Loucy (cell line): ENCODE measurements around the gene TMTC1.

Experiments
- H2AFZ ChIP-seq: fragments of 200-600 bp; sonication (generic); 2 replicates; pipeline ENCODE4 v1.6.0; 2016; ENCODE audit warnings: antibody characterized with exemption, mild to moderate bottlenecking, low read length, moderate library complexity
- H3F3A ChIP-seq: fragments of 200-600 bp; 2 replicates; pipeline ENCODE4 v1.6.0; 2016; ENCODE audit warnings: antibody characterized with exemption, low read depth, mild to moderate bottlenecking
- H3K27me3 ChIP-seq: fragments of 200-600 bp; sonication (generic); 2 replicates; pipeline ENCODE4 v1.6.1; 2014; ENCODE audit warnings: low read length, mild to moderate bottlenecking; ENCODE audit not compliant: insufficient read depth, poor library complexity, severe bottlenecking
- H3K36me3 ChIP-seq: fragments of 200-600 bp; sonication (generic); 2 replicates; pipeline ENCODE4 v1.6.1; 2016; ENCODE audit warnings: low read length; ENCODE audit not compliant: insufficient read depth
- H3K4me1 ChIP-seq: fragments of 200-600 bp; sonication (generic); 2 replicates; pipeline ENCODE4 v1.5.1; 2014; ENCODE audit warnings: low read length, mild to moderate bottlenecking; ENCODE audit not compliant: insufficient read depth, poor library complexity, severe bottlenecking
- H3K4me2 ChIP-seq: fragments of 200-600 bp; sonication (generic); 2 replicates; pipeline ENCODE4 v1.6.0; 2014; ENCODE audit warnings: antibody characterized with exemption, low read length, low read depth, mild to moderate bottlenecking; ENCODE audit not compliant: poor library complexity, severe bottlenecking
- H3K4me3 ChIP-seq: fragments of 200-600 bp; sonication (generic); 2 replicates; pipeline ENCODE4 v1.5.1; 2014; ENCODE audit warnings: low read length, mild to moderate bottlenecking, mixed read lengths; ENCODE audit not compliant: poor library complexity, severe bottlenecking
- H3K79me2 ChIP-seq: fragments of 200-600 bp; sonication (generic); 2 replicates; pipeline ENCODE4 v1.6.1; 2014; ENCODE audit warnings: low read length; ENCODE audit not compliant: insufficient read depth
- H3K9ac ChIP-seq: fragments of 200-600 bp; sonication (generic); 2 replicates; pipeline ENCODE4 v1.6.0; 2014; ENCODE audit warnings: mild to moderate bottlenecking, low read depth, low read length, moderate library complexity; ENCODE audit not compliant: poor library complexity, severe bottlenecking
- H3K9me2 ChIP-seq: fragments of 200-600 bp; sonication (generic); replicated peaks from 2 replicates; pipeline ENCODE4 v1.6.1; 2016; ENCODE audit warnings: low read depth, low read length, mixed read lengths
- H3K9me3 ChIP-seq: fragments of 200-600 bp; sonication (generic); 2 replicates; pipeline ENCODE4 v1.6.1; 2014; ENCODE audit warnings: mild to moderate bottlenecking, antibody characterized with exemption, low read length, low read depth; ENCODE audit not compliant: insufficient read depth
- H4K20me1 ChIP-seq: fragments of 200-600 bp; sonication (generic); 2 replicates; pipeline ENCODE4 v1.6.0; 2014; ENCODE audit warnings: antibody characterized with exemption, low read length, mild to moderate bottlenecking; ENCODE audit not compliant: insufficient read depth, poor library complexity, severe bottlenecking
- EZH2phosphoT487 ChIP-seq: fragments of 200-600 bp; IDR thresholded peaks from 2 replicates; pipeline ENCODE4 v1.6.1; 2018; ENCODE audit warnings: antibody characterized with exemption, mild to moderate bottlenecking, moderate library complexity, borderline replicate concordance
- TF ChIP-seq, protein P1 (sequence below): fragments of 200-600 bp; sonication (generic); conservative IDR thresholded peaks from 2 replicates; pipeline ENCODE4 v1.5.1; 2014; ENCODE audit warnings: mild to moderate bottlenecking, antibody characterized with exemption, low read length

The TMTC1 gene

DNA sequence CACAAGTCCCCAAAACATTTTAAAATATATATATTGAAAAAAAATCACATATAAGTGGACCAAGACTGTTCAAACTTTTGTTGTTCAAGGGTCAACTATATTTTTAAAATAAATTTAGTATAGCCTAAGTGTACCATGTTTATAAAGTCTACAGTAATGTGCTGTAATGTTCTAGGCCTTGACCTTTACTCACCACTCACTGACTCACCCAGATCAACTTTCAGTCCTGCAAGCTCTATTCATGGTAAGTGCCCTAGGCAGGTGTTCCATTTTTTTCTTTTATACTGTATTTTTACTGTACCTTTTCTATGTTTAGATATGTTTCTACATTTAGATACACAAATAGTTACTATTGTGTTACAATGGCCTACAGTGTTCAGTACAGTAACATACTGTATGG lies 23.4 kb upstream of the TMTC1 start:
- Histone ChIP-seq H3K4me2 (no peak overlapping the region), H3K36me3 (no peaks in the 10 kb centered on the region), H3K4me1 (no peaks in the 10 kb centered on the region), H2AFZ (no peak overlapping the region), H3F3A (no peaks in the 10 kb centered on the region), H3K9me3 (no peaks in the 10 kb centered on the region), H3K9ac (no peak overlapping the region), H3K27me3 (no peaks in the 10 kb centered on the region), H3K4me3 (no peak overlapping the region), H3K9me2 (no peaks in the 10 kb centered on the region), H3K79me2 (no peaks in the 10 kb centered on the region), H4K20me1 (no peaks in the 10 kb centered on the region)
- TF ChIP-seq EZH2phosphoT487, result no peak
- TF ChIP-seq, protein P1, sequence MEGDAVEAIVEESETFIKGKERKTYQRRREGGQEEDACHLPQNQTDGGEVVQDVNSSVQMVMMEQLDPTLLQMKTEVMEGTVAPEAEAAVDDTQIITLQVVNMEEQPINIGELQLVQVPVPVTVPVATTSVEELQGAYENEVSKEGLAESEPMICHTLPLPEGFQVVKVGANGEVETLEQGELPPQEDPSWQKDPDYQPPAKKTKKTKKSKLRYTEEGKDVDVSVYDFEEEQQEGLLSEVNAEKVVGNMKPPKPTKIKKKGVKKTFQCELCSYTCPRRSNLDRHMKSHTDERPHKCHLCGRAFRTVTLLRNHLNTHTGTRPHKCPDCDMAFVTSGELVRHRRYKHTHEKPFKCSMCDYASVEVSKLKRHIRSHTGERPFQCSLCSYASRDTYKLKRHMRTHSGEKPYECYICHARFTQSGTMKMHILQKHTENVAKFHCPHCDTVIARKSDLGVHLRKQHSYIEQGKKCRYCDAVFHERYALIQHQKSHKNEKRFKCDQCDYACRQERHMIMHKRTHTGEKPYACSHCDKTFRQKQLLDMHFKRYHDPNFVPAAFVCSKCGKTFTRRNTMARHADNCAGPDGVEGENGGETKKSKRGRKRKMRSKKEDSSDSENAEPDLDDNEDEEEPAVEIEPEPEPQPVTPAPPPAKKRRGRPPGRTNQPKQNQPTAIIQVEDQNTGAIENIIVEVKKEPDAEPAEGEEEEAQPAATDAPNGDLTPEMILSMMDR, result no peak

DNA sequence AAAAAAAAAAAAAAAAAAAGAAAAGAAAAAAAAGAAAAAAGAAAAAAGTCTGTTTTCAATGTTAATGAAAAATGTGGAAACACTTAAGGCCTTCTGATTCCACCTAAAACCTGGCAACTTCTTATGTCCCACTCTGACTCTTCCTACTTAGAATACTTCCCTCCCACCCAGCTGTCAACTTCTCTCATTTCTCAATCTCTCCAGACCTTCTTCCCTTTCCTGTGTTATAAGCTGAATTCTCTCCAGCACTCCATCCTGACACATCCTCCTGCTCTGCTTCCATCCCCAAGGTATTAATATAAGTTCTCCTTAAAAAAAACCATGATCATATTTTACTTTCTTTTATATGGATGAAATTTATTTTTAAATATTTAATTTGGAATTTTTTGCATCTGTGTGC lies 20.3 kb upstream of the TMTC1 start:
- H3F3A ChIP-seq, result no peaks in the 10 kb centered on the region
- H3K9me3 ChIP-seq, result no peaks in the 10 kb centered on the region
- no peak overlapping the region for H3K4me2 ChIP-seq

DNA sequence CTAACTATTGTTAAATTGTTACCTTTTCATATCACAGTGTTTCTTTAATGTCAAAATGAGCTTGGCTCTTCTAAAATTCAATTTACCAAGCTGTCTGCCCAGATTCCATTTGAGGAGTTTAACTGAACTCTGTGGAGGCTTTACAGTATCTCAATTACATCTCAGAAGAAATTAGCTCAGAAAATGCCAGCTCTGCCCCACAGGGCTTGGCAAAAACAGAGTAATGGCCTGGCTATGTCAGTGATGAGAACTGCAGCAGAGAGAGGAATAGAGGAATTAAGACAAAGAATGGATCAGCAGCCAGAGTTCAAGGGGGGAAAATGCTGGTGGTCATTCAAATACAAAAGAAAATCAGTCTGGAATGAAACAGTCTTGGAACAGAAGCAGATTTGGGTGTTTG lies 15.8 kb upstream of the TMTC1 start:
- no peak for TF ChIP-seq EZH2phosphoT487
- TF ChIP-seq, protein P1, result no peak
- Histone ChIP-seq H3K4me1 (no peaks in the 10 kb centered on the region), H3K79me2 (no peaks in the 10 kb centered on the region), H3K9ac (no peak overlapping the region), H3K36me3 (no peaks in the 10 kb centered on the region), H2AFZ (no peak overlapping the region), H3K4me3 (no peak overlapping the region), H3K9me3 (0 out of 2 replicates have a peak, but pooled peaks cover 4% of the 10 kb centered on the region), H4K20me1 (no peaks in the 10 kb centered on the region), H3K4me2 (no peak overlapping the region), H3K9me2 (no peaks in the 10 kb centered on the region), H3K27me3 (no peaks in the 10 kb centered on the region), H3F3A (no peaks in the 10 kb centered on the region)

More for the DNA sequence above, 20.3 kb upstream of the TMTC1 start:
- Histone ChIP-seq H3K4me1 (no peaks in the 10 kb centered on the region), H3K27me3 (no peaks in the 10 kb centered on the region), H3K9me2 (no peaks in the 10 kb centered on the region), H3K4me3 (no peak overlapping the region), H3K36me3 (no peaks in the 10 kb centered on the region), H3K79me2 (no peaks in the 10 kb centered on the region), H4K20me1 (no peaks in the 10 kb centered on the region), H3K9ac (no peak overlapping the region), H2AFZ (no peak overlapping the region)
- TF ChIP-seq, protein P1, result no peak
- TF ChIP-seq EZH2phosphoT487, result no peak
